ENCODE measurements around the gene P2RY13. TPM values are rescaled to one million over a fixed set of nuclear protein-coding genes. Genes with fewer than 3 reads are reported as not detected.

Gene P2RY13
- total RNA-seq, 4 donors from 2014 or later, result 0.12 to 1.2 (median 0.30) TPM

DNA sequence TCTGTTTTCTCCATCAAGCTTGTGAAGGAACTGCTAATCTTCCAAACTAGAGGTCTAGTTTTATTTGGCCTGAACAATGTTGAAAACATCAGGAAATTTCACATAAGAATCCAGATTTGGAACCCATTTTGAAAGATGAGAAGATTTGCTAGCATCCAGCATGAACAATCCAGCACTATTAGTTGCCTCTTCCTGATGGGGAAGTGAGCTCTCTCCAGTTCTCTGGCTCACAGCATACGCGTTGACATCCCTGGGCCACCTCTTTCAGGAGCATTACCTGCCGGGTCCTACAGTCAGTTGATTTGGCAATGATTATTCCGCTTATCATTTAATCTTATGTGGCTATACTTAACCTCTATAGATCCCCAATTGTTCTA, 23.6 kb downstream of the P2RY13 start:
- Histone ChIP-seq H3K36me3 (no peaks in the 10 kb centered on the region), H3K9me3 (no peaks in the 10 kb centered on the region), H3K4me3 (no peak overlapping the region), H3K4me1 (no peaks in the 10 kb centered on the region), H3K27ac (no peak overlapping the region), H3K27me3 (no peaks in the 10 kb centered on the region)
- in situ Hi-C loops (cut with MboI; ENCODE audit: low sequenced_read_pairs in 4 of 4) (no loop called here), intact Hi-C loops (cut with DNase I; ENCODE audit: low total_unique reads) (no loop called here)
- no peak for TF ChIP-seq POLR2A (IDR thresholded peaks at IDR 0.05)
- TF ChIP-seq CTCF (IDR thresholded peaks at IDR 0.05 in 4 of 5, conservative IDR thresholded peaks at IDR 0.05 in 1 of 5), result no peak
- DNase-seq (no peak), ATAC-seq (no peak)

DNA sequence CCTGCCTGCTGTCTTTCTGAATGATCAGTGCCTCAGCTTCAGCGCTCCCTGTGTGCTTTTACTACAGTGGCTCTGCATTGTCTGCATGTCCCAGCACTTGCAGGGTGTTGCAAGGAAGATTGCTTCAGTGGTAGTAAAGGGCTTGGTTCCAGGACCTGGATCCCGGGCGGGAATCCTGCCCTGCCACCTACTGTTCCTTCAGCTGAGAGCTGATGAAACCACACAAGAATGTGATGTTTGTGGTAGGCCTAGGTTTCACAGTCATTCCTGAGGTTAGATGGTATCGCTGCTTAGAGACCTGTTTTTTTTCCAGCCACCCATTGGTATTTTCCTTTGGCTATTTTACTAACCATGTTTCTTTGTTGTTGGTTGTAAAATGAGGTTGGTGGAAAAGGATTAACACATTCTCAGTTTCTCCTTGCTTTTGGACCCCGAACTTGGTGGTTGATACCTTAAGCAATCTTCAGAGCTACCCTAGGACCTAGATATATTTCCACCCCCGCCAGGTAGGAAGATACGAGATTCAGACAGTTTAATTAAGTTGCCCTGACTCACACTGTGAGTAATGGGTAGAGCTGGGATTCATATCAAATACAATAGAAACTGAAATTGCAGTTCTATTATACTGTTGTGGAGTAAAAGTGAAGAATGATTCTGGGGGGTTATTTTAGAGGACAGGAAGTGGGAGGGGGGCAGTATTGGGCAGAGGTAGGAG, 24.1 kb downstream of the P2RY13 start:
- peak; percentile 47 to 74 for ATAC-seq
- H3K27me3 ChIP-seq, result no peaks in the 10 kb centered on the region
- in situ Hi-C loops (cut with MboI; ENCODE audit: low sequenced_read_pairs in 4 of 4), result no loop called here
- H3K4me3 ChIP-seq, result no peak overlapping the region
- intact Hi-C loops (cut with DNase I; ENCODE audit: low total_unique reads), result no loop called here
- no peaks in the 10 kb centered on the region for H3K9me3 ChIP-seq
- no peak for TF ChIP-seq POLR2A (IDR thresholded peaks at IDR 0.05)
- TF ChIP-seq CTCF (IDR thresholded peaks at IDR 0.05 in 4 of 5, conservative IDR thresholded peaks at IDR 0.05 in 1 of 5), result no peak
- H3K27ac ChIP-seq, result no peak overlapping the region
- no peaks in the 10 kb centered on the region for H3K4me1 ChIP-seq
- no peaks in the 10 kb centered on the region for H3K36me3 ChIP-seq
- DNase-seq, result peak in 1 of 2 donors; percentile 53

- in situ Hi-C loops (cut with MboI; ENCODE audit: low sequenced_read_pairs in 4 of 4), result no loop called here
- Histone ChIP-seq H3K4me1 (no peaks in the 10 kb centered on the region), H3K4me3 (no peak overlapping the region), H3K27ac (no peak overlapping the region), H3K36me3 (no peaks in the 10 kb centered on the region), H3K9me3 (no peaks in the 10 kb centered on the region), H3K27me3 (no peaks in the 10 kb centered on the region)
- no peak for ATAC-seq
- DNase-seq, result no peak
- intact Hi-C loops (cut with DNase I; ENCODE audit: low total_unique reads), result no loop called here
- TF ChIP-seq POLR2A (IDR thresholded peaks at IDR 0.05) (no peak), CTCF (IDR thresholded peaks at IDR 0.05 in 4 of 5, conservative IDR thresholded peaks at IDR 0.05 in 1 of 5) (no peak)
Measured at GRCh38 chr3:151303751-151304150, 25.6 kb downstream of the P2RY13 start.

GRCh38 chr3:151301787-151302186, 27.6 kb downstream of the P2RY13 start:
- Histone ChIP-seq H3K4me1 (no peaks in the 10 kb centered on the region), H3K27ac (no peak overlapping the region), H3K9me3 (no peaks in the 10 kb centered on the region), H3K36me3 (no peaks in the 10 kb centered on the region), H3K4me3 (no peak overlapping the region), H3K27me3 (no peaks in the 10 kb centered on the region)
- intact Hi-C loops (cut with DNase I; ENCODE audit: low total_unique reads), result no loop called here
- DNase-seq (no peak), ATAC-seq (no peak)
- in situ Hi-C loops (cut with MboI; ENCODE audit: low sequenced_read_pairs in 4 of 4), result no loop called here
- TF ChIP-seq CTCF (IDR thresholded peaks at IDR 0.05 in 4 of 5, conservative IDR thresholded peaks at IDR 0.05 in 1 of 5), result no peak

- in situ Hi-C loops (cut with MboI; ENCODE audit: low sequenced_read_pairs in 4 of 4), result no loop called here
- no peak for DNase-seq
- Histone ChIP-seq H3K4me1 (no peaks in the 10 kb centered on the region), H3K36me3 (no peaks in the 10 kb centered on the region), H3K27ac (no peak overlapping the region), H3K4me3 (no peak overlapping the region), H3K27me3 (no peaks in the 10 kb centered on the region), H3K9me3 (no peaks in the 10 kb centered on the region)
- intact Hi-C loops (cut with DNase I; ENCODE audit: low total_unique reads), result no loop called here
- TF ChIP-seq POLR2A (IDR thresholded peaks at IDR 0.05), result no peak
- ATAC-seq, result no peak
Measured at GRCh38 chr3:151300539-151300938, 28.8 kb downstream of the P2RY13 start.

Measured in gastrocnemius medialis (tissue), 4 donors.